HG03060 (cell line): ENCODE measurements around the gene GAGE10.

ENCODE experiments used
- ATAC-seq: cut with Tn5 transposase; IDR thresholded peaks from one replicate; pipeline ENCODE4 v1.9.1; 2021; ENCODE audit warnings: low read depth, moderate number of reproducible peaks; ENCODE audit not compliant: unreplicated experiment

Gene GAGE10, protein sequence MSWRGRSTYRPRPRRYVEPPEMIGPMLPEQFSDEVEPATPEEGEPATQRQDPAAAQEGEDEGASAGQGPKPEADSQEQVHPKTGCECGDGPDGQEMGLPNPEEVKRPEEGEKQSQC

DNA sequence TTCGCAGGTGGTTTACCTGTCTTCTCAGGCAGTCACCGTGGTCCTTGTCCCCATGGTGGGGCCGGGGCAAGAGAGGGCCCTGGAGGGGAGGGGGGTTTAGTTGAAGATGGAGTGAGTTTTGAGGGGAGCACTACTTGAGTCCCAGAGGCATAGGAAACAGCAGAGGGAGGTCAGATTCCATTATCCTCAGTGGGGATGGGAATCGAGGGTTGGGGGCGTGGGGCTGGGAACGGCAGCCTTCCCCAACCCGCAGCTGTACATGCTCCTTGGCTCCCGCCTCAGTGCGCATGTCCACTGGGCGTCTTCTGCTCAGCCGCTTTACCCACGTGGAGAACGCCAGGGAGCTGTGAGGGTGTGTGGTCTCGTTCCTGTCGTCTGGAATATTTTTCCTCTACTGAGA is at the start of gene GAGE10:
Gene GAGE10, plus strand, starts transcription at position 301 of the 400 bp plus-strand sequence. CDS start 1,214 bp downstream, outside the sequence.
- ATAC-seq = no peak

DNA sequence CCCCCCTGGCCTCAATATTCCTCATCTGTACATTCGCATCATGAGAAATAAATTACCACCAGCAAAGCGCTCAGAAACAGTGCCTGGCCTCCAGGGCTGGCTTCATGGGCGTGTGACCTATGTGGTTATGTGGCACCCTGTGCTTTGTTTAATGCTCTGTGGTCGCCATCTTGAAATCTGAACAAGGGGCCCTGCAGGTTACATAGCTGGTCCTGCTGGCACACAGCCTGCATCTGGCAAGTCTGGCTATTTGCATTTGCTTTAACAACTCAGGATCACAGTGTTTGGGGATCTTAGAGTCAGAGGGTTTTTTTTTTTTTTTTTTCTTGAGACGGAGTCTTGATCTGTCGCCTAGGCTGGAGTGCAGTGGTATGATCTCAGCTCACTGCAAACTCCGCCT is 48.8 kb upstream of the GAGE10 start:
- no peak for ATAC-seq

- no peak for ATAC-seq
Observed at GRCh38 chrX:49256268-49256995, 47.0 kb upstream of the GAGE10 start.

DNA sequence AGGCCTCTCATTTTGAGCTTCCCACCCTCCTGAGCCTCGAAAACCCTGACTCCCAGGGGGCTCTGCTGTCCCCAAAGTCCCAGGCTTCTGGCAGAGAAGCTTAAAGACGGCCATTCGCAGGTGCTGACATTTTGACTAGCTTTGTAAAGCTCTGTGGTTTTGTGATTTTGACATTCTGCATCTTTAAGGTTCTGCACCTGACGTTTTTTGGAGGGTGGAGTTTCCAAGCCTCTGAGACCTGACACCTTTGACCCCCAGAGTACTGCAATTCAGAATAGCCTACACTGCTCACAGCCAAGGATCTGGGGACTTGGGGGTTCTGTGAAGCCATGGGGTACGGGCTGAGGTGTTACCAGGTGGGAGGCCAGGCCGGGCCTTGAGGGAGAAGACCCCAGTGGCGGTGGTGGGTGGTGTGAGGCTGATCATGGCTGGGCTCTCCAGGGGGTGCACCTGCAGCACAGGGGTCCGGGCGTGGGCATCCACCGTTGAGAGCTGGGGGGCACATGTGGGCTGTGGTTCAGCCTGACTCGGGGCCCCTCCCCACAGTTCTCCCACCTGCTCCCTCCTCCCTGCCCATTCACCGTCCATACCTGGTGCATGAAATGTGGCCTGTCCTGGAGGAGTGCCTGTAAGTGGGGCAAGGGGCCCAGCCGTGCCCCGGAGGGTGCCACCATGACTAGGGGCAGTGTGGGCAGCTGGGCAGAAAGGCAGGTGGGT is 46.2 kb upstream of the GAGE10 start:
- no peak for ATAC-seq

GRCh38 chrX:49257846-49258748 is 45.3 kb upstream of the GAGE10 start:
- ATAC-seq = no peak

- ATAC-seq = no peak
Observed at GRCh38 chrX:49258749-49259124, 44.7 kb upstream of the GAGE10 start.

- no peak for ATAC-seq
Observed at GRCh38 chrX:49260221-49260985, 43.0 kb upstream of the GAGE10 start.

DNA sequence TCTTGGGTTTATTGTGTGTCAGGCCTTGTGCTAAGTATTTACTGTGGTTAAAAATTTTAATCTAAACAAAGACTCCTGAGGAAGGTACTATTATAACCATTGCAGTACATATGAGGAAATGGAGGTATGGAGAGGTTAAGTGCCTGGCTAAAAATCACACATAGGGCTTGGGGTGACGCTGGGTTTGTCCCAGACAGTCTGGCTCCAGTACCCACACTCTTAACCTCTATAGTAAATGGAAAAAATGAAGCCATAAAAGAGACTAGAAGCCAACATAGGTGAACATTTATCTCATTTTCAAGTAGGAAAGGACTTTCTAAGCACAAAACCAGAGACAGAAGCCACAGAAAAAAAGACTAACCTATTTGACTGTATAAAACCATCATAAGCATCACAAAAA is 40.8 kb upstream of the GAGE10 start:
- no peak for ATAC-seq

DNA sequence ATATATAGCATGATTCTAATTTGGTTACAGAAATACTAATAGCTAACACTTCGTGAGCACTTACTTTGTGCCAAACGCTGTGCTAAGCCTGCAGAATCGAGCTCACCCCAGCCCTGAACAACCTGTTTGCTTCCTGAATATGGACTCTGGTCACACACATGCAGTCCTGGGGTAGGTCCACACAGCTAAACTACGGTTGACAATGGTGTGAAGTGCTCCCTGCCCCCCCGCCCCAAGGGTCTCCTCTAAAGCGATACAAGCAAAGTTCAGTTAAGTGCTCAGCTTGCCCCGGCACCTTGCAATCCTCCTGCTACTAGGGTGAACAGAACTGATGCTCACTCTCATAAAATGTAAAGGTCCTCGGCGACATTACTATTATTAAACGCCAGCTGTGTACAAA is 39.8 kb upstream of the GAGE10 start:
- no peak for ATAC-seq

DNA sequence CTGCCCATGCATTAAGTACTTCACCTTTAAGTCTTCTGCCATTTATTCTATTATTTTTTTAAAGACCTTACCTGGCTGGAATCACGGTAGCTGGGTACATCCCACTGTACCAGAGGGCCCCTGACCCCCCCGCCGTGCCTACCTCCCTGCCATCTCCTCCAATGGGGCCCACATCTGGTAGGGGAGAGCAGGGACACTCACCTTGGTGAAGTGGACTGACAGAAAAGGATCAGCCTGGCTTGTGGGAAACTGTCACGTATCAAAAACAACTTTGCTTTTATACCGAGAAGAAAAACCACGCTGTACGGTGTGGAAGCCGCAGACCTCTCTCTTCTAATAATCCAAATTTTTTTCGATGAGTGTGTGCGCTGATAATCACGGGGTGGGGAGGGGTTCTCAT is 39.0 kb upstream of the GAGE10 start, which contains the start of gene FOXP3:
Gene FOXP3, minus strand, starts transcription at position 251 of the 400 bp plus-strand sequence. CDS start 6,205 bp downstream, outside the sequence.
- ATAC-seq = no peak

DNA sequence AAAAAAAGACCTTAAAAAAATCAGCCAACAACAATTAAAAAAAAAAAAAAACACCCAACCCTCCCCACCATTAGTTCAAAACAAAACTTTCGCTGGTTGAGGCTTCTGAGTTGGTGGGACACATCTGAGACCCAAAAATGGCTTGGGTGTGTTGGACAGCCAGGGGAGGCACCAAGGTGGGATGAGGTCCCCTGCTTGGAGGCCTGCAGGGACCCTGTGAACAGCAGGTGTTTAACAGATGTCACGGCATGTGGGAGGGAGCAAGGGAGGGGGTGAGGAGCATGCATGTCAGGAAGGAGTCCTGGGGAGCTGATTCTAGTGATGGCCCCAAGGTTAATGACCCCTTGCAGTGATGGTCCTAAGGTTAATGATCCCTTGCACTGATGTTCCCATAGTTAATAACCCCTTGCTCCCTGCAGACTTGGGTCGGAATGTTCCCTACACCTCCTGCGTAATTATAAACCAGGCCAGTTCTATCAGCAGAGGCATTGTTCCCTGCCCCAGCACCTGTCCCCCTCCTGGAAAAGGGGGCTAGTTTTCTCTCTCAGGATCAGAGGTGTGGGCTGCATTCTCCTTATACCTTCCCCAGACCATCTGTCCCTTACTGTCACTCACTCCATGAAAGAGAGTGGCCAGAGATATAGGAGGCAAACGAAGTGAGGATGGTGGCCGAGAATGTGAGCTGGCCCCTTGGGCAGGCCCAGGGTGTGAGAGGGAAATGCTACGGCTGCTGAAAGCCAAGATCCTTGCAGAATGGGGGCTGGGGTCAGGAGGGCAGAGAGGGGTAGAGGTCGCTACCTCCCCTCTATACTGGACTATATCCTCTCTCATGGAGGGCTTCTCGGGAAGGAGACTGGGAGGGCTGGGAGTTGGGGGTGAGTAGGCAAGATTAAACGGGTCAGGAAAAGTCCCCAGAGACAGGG is 36.7 kb upstream of the GAGE10 start:
- no peak for ATAC-seq

GRCh38 chrX:49268702-49269009 is 34.8 kb upstream of the GAGE10 start:
- no peak for ATAC-seq

- peak; percentile 82 for ATAC-seq
Observed at GRCh38 chrX:49269010-49269766, 34.3 kb upstream of the GAGE10 start.

DNA sequence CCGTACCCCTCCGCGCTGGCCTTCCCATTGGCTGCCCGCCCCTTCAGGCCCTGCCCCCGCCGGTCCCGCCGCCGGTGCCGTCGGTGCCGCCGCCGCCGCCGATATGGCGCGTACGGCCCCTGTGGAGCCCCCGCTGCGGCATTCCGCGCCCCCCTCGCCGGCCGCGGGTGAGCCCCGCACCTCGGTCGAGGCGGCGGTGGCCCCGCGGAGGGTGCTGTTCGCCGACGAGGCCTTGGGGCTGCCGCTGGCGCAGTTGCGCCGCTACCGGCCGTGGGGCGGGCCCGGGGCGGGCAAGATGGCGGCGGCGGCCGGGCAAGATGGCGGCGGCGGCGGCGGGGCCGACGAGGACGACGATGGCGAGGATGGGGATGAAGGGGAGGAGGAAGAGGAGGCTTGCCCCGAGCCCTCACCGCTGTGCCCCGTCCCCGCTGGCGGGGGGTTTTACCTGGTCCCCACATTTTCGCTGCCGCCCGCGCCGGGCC is 33.6 kb upstream of the GAGE10 start, which contains the start of gene PPP1R3F:
Gene PPP1R3F, plus strand, starts transcription at position 27 of the 482 bp plus-strand sequence. Its CDS starts 77 bp downstream, at position 104.
- ATAC-seq = no peak

DNA sequence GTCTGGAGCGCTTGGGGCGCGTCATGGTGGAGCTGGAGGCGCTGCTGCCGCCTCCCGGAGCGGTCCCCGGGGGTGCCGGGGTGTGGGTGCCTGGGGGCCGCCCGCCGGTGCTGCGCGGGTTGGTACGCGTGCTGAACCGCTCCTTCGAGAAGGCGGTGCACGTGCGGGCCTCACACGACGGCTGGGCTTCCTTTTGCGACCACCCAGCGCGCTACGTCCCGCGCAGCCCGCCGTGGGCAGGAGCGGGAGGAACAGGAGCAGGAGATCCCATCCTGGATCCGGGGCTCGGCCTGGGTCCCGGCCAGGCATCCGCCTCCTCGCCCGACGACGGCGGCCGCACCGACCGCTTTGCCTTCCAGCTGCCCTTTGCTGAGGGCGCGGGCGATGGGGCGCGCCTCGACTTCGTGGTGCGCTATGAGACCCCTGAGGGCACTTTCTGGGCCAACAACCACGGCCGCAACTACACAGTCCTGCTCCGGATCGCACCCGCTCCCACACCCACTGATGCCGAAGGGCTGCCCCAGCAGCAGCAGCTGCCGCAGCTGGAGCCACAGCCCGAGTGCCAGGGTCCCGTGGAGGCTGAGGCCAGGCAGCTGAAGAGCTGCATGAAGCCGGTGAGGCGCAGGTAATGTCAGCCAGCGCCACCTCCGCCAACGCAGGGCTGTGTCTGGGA is 33.1 kb upstream of the GAGE10 start:
- no peak for ATAC-seq

- no peak for ATAC-seq
Observed at GRCh38 chrX:49271341-49271740, 32.1 kb upstream of the GAGE10 start.

- no peak for ATAC-seq
Observed at GRCh38 chrX:49272421-49272820, 31.0 kb upstream of the GAGE10 start.
